Measurements from ENCODE around the gene CGB8.
"Not testable (repeated sequence)": the region's sequence is repeated elsewhere in the genome, so short reads cannot be mapped to it uniquely, and the experiment has no call there.

GRCh38 chr19:49024233-49024632, 24.7 kb downstream of the CGB8 start, which contains the start of gene CGB3:
- TF ChIP-seq EP300, CTCF, POLR2AphosphoS5, POLR2A (IDR thresholded peaks at IDR 0.05): not testable (repeated sequence)
